ENCODE results near the gene TXNRD2.
"Not testable (repeated sequence)": the region's sequence is repeated elsewhere in the genome, so short reads cannot be mapped to it uniquely, and the experiment has no call there.

TXNRD2 gene

GRCh38 chr22:19919701-19920363 is 21.8 kb downstream of the TXNRD2 start:
- no peak for DNase-seq

- DNase-seq, result no peak
Measured at GRCh38 chr22:19918332-19919106, 23.1 kb downstream of the TXNRD2 start.

DNA sequence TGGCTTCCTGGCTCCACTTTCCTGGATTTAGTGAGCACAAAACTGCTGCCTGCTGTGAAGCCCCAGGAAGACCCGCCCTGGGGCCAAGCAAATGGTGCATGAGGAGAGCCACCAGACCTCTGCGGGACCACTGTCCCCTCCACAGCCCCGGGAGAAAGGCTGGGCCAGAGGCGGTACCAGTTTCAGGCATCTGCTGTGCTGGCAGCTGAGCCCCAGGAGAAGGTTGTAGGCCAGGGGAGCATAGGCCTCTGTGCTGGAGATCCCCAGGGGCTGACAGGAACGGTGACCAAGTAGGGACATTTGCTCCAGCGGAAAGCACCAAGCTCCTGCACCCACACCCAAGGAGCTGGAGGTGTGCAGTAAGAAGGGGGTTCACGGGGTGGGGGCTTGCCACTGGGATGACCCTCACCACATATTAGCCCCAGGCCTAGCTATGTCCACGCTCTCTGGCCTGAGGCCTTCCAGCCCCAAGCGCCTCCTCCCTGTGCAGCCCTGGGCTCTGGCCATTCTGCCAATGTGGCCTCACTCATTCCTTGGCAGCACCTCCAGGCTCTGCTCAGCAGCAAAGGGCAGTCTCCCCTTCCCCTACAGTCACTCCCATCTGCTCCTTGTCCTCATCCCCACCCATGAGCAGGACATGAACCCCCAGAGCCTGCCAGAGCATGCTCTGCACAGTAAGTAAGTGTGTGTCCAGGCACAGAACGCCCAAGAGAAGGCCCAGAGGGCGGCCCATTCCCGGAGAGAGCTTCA is 24.1 kb downstream of the TXNRD2 start:
- no peak for DNase-seq

- DNase-seq, result no peak
Measured at GRCh38 chr22:19916941-19917340, 24.7 kb downstream of the TXNRD2 start.

DNA sequence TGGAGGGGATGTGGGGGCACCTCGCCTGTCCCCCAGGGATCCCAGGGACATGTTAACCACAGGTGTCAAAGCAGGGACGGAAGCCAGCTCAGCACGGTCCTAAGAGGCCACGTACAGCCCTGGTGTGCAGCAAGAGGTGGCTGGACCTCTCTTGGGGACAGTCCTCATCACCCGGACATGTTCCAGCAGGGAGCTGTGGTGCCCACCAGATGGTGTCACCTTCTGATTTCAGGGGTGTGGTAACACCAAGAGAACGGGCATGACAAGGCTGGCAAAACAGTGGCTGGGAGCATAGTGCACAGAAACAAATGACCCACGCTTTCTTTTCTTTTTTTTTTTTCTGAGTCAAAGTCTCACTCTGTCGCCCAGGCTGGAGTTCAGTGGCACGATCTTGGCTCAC is 25.6 kb downstream of the TXNRD2 start:
- DNase-seq, result no peak

- no peak for DNase-seq
Measured at GRCh38 chr22:19915287-19915954, 26.2 kb downstream of the TXNRD2 start.

GRCh38 chr22:19914201-19914943 is 27.2 kb downstream of the TXNRD2 start:
- DNase-seq, result no peak

GRCh38 chr22:19913337-19913936 is 28.2 kb downstream of the TXNRD2 start:
- DNase-seq, result no peak

GRCh38 chr22:19912271-19912999 is 29.2 kb downstream of the TXNRD2 start:
- DNase-seq, result no peak

DNA sequence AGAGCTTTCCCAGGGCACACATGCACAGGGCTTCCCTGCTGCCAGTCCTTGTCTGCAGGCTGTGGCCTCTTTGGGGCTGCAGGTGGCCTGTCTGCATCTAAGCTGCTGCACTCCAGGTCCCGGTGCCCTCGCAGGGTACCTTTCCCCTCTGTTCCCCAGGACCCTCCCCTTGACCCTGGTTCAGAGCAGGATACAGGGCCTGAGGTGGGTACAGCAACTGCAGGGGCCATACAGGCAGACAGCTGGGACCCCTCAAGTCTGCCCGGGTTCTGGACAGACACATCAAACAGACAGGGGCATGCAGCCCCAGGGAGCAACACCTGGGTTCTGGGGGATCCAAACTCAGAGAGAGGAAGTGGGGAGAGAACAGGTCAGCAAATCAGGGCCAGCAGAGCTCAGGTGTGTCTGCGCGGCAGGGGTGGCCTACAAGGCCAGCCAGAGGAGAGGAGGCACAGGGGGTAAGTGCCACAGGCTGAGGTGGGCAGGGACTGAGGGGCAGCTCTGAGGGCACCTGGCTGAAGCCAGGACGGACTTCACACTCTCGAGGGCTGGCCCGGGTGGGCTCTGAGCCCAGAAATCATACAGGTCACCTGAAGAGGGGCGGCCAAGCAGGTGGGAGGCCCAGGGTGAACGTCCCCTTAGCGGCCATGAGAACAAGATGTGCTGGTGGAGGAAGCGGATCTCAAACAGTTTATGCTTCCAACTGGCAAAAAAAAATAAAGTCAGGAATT is 29.9 kb downstream of the TXNRD2 start:
- DNase-seq, result no peak

GRCh38 chr22:19910180-19910744 is 31.4 kb downstream of the TXNRD2 start:
- DNase-seq, result no peak

GRCh38 chr22:19909350-19910179 is 32.1 kb downstream of the TXNRD2 start:
- DNase-seq, result peak; percentile 74

- not testable (repeated sequence) for DNase-seq
Measured at GRCh38 chr22:19907902-19908301, 33.7 kb downstream of the TXNRD2 start.

- not testable (repeated sequence) for DNase-seq
Measured at GRCh38 chr22:19906864-19907263, 34.8 kb downstream of the TXNRD2 start.

DNA sequence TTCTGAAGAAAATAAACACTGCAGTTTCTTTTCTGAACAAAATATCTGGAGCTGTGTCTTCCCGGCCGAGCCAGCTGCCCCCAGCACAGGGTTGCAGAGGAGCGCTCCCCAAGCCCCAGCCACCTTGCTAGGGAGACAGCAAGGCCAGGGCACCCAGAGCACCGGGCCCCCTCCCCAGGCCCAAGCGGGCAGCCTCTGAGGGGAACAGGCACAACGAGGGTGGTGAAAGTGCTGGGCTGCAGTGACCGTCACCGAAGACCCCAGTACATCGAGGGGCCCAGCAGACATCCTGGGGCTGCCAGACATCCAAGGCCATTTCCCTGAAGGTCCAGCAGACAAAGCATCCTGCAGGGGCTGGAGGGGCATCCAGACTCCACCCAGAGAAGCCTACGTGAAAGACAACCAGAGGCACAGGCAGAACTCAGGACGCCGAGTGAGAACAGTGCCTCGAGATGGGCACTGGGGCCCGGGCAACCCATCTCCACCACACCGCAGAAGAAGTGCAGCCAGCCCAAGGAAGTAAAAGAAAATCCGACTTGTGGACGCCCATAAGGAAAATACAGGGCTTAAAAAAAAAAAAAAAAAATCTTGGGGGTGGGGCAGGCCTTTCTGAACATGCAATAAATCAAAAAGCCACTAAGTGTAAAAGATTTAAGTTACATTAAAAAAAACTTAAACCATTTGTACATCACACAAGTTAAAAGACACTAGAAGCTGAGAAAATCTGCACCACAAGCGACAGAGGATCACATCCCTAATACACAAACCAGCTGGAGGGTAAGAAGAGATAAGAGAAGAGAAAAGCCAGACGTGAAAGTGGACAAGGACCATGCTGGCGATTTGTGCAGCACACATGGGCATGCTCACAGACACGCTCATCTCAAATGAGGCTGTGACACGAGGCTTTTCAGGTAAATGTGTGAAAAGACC is 36.0 kb downstream of the TXNRD2 start:
- no peak for DNase-seq

GRCh38 chr22:19904935-19905334 is 36.7 kb downstream of the TXNRD2 start:
- DNase-seq, result no peak

- no peak for DNase-seq
Measured at GRCh38 chr22:19904174-19904856, 37.3 kb downstream of the TXNRD2 start.

Measured in fibroblast of skin of abdomen (primary cell).